Measurements from ENCODE around the gene ABL1.

ABL1 gene

DNA sequence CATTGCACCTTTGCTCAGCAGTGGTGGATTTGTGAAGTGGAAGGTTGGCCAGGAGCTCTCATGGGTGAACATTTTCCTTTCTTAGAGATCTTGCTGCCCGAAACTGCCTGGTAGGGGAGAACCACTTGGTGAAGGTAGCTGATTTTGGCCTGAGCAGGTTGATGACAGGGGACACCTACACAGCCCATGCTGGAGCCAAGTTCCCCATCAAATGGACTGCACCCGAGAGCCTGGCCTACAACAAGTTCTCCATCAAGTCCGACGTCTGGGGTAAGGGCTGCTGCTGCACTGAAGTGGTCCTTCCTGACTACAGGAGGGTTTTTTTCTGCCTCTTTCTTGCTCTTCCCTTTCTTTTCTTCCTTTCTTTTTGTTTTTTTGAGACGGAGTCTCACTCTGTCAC, 39.7 kb downstream of the ABL1 start:
- TF ChIP-seq ZFX (IDR thresholded peaks at IDR 0.05) = no peak
- TF ChIP-seq, protein P1, sequence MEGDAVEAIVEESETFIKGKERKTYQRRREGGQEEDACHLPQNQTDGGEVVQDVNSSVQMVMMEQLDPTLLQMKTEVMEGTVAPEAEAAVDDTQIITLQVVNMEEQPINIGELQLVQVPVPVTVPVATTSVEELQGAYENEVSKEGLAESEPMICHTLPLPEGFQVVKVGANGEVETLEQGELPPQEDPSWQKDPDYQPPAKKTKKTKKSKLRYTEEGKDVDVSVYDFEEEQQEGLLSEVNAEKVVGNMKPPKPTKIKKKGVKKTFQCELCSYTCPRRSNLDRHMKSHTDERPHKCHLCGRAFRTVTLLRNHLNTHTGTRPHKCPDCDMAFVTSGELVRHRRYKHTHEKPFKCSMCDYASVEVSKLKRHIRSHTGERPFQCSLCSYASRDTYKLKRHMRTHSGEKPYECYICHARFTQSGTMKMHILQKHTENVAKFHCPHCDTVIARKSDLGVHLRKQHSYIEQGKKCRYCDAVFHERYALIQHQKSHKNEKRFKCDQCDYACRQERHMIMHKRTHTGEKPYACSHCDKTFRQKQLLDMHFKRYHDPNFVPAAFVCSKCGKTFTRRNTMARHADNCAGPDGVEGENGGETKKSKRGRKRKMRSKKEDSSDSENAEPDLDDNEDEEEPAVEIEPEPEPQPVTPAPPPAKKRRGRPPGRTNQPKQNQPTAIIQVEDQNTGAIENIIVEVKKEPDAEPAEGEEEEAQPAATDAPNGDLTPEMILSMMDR (conservative IDR thresholded peaks at IDR 0.05) = no peak
- H3K27ac ChIP-seq = peak overlapping the region; percentile 90

DNA sequence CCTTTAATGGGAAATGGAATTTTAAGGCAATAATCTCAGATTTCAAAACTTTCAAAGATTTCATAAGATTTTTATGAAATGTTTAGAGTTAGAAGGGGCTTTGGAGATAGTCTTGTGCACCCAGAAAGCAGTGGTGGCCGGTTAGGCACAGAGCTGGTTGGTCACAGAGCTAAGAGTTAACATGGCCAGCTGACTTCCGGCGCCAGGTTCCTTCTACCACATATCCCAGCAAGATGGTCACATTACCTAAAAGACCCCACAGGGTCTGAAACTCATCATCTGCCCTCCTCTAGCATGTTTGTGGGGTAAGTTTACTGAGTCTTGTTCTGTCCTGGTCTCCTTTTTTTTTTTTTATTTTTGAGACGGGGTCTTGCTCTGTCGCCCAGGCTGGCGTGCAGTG, 42.2 kb downstream of the ABL1 start:
- TF ChIP-seq ZFX (IDR thresholded peaks at IDR 0.05) = no peak
- TF ChIP-seq, protein P1 (conservative IDR thresholded peaks at IDR 0.05) = no peak

DNA sequence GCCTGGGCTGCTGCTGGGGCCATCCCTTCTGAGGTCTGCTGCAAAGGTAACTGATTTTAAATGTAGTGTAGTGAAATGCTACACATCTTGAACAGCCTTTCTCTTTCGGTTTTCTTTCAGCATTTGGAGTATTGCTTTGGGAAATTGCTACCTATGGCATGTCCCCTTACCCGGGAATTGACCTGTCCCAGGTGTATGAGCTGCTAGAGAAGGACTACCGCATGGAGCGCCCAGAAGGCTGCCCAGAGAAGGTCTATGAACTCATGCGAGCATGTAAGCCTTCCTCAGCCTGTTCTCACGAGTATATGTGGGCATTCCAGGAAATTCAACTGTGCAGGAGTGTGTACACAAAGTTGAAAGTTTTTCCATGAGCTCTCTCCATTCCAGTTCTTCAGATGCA, 43.2 kb downstream of the ABL1 start:
- TF ChIP-seq, protein P1 (conservative IDR thresholded peaks at IDR 0.05) = no peak
- H3K27ac ChIP-seq = no peak overlapping the region

More for the DNA sequence above, 42.2 kb downstream of the ABL1 start:
- no peak overlapping the region for H3K27ac ChIP-seq

DNA sequence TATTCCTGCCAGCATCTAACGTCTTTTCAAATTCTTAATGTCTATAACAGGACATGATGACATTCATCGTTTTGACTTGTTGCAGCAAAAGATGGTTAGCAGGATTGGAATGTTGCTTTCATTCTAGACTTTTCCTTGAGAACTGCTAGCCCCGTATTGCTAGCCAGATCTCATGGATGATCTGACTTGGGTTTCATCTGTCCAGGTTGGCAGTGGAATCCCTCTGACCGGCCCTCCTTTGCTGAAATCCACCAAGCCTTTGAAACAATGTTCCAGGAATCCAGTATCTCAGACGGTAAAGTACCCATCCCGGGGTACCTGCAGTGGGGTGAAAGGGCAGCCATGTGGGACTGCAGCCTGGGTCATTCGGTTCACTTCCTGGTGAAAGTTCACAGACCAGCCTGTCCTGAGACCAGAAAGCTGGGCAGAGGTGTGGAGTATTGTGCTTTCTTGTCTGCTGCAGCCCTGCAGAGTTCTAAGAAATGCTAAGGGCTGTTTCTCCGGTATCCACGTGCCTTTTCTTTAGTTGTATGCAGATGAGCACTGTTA, 44.9 kb downstream of the ABL1 start:
- TF ChIP-seq, protein P1 (conservative IDR thresholded peaks at IDR 0.05) = no peak
- TF ChIP-seq ZFX (IDR thresholded peaks at IDR 0.05) = no peak
- H3K27ac ChIP-seq = no peak overlapping the region

DNA sequence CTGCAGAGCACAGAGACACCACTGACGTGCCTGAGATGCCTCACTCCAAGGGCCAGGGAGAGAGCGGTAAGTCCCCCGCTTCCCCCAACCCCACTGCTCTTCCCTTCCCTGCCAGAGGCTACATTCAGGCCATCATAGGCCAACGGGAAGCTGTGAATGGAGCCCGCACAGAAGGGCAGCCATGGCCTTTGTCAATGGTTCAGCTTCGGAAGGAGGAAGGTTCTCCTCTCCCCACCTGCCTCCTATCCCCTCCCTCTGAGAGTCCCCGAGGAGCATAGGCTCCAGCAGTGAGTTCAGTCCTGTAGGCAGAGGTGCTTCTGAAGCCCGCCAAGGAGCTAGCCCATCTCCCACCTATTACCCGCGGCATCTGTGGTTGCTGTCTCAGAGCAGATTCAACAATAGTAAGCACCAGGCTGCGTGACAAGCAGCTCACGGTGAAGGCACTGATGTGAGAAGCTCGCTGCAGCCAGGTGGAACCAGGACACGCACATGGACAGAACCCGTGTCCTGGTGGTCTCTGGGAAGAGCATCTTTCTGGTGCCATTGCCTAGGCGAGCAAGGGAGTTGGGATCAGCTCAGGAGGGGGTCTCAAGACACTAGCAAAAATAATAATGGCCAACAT, 45.7 kb downstream of the ABL1 start:
- TF ChIP-seq, protein P1 (conservative IDR thresholded peaks at IDR 0.05) = no peak
- no peak for TF ChIP-seq ZFX (IDR thresholded peaks at IDR 0.05)
- H3K27ac ChIP-seq = no peak overlapping the region

DNA sequence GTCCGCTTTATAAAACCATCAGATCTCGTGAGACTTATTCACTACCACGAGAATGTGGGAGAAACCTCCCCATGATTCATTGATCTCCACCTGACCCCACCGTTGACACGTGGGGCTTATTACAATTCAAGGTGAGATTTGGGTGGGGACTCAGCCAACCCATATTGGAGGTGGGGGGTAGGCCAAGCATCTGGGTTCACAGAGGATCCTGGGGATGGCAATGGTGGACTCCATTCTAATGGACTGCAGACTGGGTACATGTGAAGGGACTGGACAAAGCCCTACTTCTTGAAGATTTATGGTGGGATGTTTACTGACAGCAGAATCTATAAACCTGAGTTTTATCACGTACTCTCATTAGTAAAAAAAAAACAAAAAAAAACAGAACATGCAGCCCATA, 46.5 kb downstream of the ABL1 start:
- no peak overlapping the region for H3K27ac ChIP-seq
- TF ChIP-seq ZFX (IDR thresholded peaks at IDR 0.05) = no peak

DNA sequence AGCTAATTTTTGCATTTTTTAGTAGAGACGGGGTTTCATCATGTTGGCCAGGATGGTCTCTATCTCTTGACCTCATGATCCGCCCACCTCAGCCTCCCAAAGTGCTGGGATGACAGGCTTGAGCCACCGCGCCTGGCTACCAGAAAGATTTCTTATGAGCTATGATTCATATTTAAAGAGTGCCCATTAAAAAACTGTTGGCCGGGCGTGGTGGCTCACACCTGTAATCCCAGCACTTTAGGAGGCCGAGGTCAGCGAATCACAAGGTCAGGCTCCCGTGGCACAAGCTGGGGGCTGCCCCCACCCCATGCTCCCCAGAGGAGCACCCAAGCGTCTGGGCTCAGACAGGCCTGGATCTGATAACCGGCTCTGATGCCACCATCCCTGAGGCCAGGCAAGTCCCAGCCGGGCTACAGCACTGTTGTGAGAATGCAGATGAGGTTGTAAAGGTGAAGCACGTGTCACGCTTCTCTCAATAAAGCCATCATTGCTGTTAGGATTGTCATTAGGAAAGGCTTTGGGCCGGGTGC, 47.7 kb downstream of the ABL1 start:
- no peak overlapping the region for H3K27ac ChIP-seq
- no peak for TF ChIP-seq ZFX (IDR thresholded peaks at IDR 0.05)
- TF ChIP-seq, protein P1 (conservative IDR thresholded peaks at IDR 0.05) = no peak

DNA sequence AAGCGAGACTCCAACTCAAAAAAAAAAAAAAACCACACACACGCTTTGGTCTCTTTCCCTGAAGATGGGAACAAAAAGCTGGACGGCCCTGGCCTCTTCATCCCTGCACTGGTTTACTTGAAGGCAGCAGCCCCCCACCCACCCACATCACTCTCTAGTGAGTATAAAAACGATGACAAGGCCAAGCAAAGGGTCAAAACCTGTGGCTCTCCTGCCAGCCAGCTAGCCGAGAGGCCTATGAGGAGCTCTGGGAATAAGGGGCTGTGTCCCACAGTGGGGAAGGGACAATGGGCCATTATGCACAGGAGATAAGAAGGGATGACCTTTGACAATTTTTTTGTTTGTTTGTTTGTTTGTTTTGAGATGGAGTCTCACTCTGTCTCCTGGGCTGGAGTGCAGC, 48.4 kb downstream of the ABL1 start:
- H3K27ac ChIP-seq = no peak overlapping the region
- no peak for TF ChIP-seq ZFX (IDR thresholded peaks at IDR 0.05)
- TF ChIP-seq, protein P1 (conservative IDR thresholded peaks at IDR 0.05) = no peak

Data from C4-2B (cell line).